GM21529 (cell line): ENCODE results near the gene FGF22.

Experiments used
- ATAC-seq: cut with Tn5 transposase; IDR thresholded peaks from one replicate; pipeline ENCODE4 v1.9.1; 2021; ENCODE audit not compliant: unreplicated experiment

The FGF22 gene

DNA sequence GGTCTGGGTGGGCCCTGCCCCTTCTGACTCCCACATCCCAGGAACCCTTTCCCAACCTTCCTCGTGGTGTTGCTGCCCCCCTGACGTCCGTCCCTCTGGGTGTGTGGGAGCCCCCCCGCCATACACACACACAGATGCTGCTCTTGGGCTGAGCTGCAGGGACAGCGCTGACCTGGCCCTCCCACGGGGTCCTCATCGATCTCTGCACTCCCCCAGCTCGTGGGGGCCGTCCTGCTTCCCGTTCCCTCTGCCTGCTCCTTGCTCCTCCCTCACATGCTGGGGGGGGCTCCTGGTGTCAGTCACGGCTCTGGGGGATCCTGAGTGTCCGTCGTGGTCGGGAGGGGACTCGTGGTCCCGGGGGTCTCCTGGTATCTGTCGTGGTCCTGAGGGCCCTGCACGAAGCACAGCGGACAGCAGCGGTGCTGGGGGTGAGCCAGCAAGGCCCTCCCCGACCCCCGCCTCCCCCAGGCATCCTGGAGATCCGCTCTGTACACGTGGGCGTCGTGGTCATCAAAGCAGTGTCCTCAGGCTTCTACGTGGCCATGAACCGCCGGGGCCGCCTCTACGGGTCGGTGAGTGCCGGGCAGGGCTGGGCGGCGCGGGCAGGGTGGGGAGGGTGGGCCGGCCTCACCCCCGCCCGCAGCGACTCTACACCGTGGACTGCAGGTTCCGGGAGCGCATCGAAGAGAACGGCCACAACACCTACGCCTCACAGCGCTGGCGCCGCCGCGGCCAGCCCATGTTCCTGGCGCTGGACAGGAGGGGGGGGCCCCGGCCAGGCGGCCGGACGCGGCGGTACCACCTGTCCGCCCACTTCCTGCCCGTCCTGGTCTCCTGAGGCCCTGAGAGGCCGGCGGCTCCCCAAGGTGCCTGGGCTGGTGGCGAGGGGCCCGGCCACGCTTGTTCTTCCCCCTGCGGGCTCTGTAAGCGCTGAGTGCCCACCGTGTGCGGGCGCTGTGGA is 3.4 kb downstream of the FGF22 start:
- no peak for ATAC-seq

DNA sequence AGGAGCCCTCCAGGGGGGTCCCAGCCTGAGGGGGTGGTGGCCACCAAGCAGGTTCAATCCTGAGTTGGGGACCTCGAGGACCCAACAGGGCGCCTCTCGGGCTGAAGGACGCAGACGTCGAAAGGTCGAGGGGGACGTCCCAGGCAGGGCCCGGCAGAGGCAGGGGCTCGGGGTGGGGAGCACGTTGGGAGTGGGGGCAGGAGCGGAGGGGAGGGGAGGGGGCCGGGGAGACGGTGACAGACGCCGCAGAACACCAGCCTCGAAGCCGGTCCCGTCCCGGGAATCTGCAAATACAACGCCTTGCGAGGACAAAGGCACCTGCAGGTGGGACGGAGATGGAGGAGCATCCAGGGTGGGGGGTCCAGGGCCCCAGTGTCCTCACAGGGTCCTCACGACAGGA is 4.1 kb downstream of the FGF22 start:
- no peak for ATAC-seq

DNA sequence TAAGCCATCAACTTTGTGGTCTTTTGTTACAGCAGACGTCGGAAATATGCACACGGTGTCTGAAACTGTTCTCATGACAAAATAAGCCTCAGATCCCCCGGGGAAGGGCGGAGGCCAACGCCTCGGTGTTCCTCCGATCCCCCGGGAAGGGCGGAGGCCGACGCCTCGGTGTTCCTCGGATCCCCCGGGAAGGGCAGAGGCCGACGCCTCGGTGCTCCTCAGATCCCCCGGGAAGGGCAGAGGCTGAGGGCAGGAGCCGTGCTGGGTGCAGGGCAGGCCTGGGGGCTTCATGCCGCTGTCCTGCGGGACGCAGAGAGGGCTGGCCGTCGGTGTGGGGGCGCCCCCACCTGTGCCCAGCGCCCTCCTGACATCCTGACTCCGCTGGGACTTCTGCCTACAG is 4.7 kb downstream of the FGF22 start:
- no peak for ATAC-seq

- ATAC-seq: no peak
Measured at GRCh38 chr19:644789-645188, 5.1 kb downstream of the FGF22 start.

GRCh38 chr19:645912-646778 is 6.5 kb downstream of the FGF22 start:
- ATAC-seq: no peak

DNA sequence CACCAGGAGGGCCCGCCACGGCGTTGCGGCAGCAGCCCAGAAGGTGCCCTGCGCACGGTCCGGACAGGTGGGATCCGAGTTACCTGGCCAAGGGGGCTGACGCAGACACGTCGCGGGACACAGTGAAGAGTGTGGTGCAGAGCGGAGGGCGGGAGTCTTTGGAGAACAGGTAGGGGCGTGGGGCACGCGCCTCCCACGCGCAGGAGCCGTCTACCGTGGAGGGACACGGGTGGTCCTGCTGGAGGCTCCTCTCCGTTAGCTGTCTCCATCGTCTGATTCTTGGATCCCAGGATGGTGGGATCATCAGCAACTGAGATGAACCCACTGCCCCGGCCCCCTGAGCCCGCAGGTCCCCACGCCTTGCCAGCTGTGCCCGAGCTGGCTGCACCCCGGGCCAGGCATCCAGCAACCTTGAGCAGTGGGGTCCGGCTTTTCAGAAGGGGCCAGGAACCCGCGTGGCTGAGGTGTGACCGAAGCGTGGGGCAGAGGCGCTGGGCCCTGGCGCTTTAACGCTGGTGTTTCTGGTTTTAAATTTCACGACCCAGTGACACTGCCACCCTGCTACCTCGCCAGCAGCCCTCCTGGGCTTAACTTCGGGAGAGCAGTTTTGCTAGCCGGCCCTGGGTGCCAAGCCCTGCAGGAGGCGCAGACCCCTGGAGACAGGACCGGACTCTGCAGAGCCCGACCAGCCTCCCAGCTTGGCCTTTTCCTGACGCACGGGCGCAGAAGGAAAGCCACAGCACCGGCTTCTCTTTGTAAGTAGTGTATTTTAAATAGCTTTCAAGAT is 7.3 kb downstream of the FGF22 start:
- no peak for ATAC-seq

- ATAC-seq: no peak
Measured at GRCh38 chr19:647566-648284, 8.0 kb downstream of the FGF22 start.

DNA sequence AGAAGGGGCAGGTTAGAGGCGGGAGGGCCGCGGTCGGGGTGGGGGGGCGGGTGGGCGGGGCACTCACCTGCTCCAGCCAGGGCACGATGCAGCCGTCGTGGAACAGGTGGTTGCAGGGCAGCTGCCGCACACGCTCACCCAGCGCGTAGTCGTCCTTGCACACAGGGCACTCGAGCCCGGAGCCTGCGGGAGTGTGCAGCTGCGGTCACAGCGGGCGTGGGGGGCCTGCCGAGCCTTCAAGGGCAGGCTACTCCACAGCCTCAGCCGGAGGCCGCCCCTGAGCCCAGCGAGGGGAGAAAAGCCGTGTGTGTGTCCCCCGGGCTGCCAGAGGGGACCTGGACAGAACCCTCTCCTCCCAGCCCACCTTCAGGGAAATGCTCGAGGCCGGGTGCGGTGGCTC is 8.6 kb downstream of the FGF22 start:
- ATAC-seq: no peak

- no peak for ATAC-seq
Measured at GRCh38 chr19:648904-649801, 9.5 kb downstream of the FGF22 start.

DNA sequence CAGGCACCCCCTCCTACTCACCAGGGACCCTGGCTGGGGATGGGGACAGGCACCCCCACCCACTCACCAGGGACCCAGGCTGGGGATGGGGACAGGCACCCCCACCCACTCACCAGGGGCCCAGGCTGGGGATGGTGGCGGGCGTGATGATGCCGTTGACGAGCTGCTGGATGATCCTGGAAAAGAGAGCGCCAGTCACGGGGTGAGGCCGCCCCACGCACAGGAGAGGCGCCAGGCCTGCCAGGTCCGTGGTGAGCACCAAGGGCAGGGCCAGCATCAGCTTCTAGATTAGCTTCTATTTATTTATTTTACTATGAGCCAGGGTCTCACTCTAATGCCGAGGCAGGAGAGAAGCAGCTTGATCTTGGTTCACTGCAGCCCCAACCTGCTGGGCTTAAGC is 10.4 kb downstream of the FGF22 start:
- no peak for ATAC-seq

DNA sequence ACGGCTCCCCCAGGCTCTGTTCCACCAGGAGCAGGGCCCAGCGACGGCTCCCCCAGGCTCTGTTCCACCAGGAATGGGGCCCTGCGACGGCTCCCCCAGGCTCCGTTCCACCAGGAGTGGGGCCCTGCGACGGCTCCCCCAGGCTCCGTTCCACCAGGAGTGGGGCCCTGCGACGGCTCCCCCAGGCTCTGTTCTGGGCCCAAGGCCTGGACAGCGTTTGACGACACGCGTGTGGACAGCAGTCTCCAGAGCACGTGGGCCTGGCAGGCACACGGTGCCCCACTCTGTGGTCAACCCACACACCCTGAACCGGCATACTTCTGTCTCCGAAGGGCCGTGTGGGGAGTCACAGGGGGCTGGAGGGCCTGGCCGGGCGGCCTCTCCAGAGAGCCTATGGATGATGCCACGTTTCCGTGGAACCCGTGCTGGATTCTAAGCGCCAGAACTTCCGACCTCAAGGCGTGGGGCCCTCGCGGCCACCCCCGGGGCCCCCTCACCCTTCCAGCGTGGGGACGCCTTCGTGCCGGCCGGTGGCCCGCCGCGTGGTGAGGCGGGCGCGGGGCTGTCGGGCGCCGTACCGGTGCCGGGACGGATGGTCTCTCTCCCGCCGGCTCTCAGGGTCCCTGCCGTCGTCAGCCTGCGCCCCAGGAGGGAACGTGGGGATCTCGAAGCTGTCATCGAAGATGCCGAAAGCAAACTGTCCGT is 11.6 kb downstream of the FGF22 start:
- no peak for ATAC-seq

- ATAC-seq: no peak
Measured at GRCh38 chr19:651991-652390, 12.3 kb downstream of the FGF22 start.

DNA sequence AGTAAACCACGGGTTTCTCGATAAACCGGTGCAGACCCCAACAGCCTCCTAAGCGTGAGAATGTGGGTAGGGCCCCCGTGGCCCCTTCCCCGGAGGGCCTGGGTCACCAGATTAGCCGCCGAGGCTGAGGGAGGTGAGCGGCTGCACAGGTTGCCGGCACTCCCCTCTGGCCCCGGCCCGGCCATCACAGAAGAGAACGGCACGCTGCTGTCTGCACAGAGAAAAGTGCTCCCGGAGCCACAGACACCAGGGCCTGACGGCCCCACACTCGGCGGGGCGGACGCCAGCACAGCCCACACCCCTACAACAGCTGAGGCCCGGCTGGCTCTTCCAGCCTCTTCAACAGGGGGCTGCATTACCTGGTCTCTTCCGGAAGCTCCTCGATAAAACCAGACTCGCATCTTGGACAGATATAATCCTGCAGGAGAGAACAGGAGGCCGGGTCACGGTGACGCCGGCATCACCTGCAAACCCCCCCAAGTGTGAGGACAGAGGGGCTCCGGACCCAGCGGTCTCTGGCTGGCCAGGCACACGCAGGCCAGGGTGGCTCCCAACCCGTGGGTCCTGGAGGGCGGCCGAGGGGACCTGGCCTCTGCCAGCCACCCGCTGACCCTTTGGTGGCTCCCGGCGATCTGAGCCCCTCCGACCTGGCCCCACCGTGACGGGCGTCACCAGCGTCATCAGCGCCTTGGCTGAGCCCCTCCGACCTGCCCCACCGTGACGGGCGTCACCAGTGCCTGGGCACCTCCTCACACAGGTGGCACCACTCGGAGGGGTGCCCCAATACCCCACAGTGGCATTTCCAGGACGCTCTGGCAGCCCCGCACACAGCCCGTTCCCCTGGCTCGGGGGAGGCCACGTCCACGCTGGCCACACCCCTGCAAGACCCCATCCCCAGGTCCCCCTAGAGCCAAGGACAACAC is 13.0 kb downstream of the FGF22 start:
- ATAC-seq: no peak

DNA sequence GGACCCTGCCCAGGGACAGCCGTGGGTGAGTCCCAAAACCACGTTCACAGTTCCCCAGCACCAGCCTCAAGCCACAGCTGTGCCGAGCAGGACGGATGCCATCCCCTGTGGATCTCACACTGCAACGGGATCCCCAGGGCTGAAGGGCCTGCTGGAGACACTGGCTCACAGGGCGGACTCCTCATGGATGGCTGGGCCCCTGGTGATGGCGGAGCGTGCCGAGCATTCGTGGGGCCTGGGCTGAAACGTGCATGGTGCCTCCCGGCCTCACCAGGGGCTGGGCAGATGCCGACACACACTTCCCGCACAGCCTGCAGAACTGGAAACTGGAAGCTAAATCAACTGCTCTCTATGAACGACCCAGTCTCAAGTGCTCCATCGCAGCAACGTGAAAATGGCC is 13.7 kb downstream of the FGF22 start:
- ATAC-seq: no peak

DNA sequence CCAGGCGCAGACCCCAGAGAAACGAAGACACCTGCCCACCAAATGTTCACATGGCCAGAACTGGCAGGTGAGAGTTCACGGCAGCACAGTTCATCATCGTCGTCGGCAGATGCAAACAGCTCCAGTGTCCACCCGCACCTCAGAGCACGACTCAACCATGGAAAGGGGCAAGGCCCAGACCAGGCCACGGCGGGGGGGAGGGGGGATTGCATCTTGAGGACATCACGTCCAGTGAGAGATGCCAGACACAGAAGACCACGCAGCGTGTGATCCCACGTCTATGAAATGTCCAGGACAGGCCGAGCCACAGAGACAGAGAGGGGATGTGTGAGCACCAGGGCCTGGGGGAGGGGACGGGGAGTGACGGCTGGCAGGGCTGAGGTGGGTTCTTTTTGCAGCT is 16.0 kb downstream of the FGF22 start:
- no peak for ATAC-seq

GRCh38 chr19:656751-657559 is 17.3 kb downstream of the FGF22 start:
- no peak for ATAC-seq

DNA sequence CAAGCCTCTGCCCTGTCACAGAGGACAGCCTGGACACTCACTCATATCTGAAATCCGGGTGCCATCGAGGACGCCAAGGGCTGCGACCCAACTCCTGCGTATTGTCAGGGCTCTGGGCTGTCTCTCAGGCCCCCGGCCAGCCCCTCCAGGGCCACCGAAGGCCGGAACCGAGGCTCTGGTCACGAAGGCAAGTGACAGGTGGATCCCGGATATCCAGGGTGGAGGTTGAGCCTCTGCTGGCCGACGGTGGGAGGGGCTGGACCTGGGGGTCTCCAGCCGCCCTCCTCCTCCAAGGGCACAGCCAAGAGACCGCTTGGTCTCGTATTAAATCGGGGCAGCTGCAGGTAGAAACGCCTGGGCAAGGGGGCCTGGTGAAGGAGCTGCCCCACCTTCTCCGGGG is 17.9 kb downstream of the FGF22 start:
- no peak for ATAC-seq
